H1 (cell line): ENCODE measurements around the gene HMGB1. TPM values are rescaled to one million over a fixed set of nuclear protein-coding genes. Genes with fewer than 3 reads are reported as not detected.
"Not testable (repeated sequence)": the region's sequence is repeated elsewhere in the genome, so short reads cannot be mapped to it uniquely, and the experiment has no call there.

Experiments used
- CTCF ChIA-PET: fragments of 300-600 bp; sonication (Branson Sonifier 250); formaldehyde crosslinking; loops from one replicate; lab custom pipeline; 2021; ENCODE audit not compliant: partially characterized antibody; lab: Charles Lee
- POLR2A ChIA-PET: fragments of 300-600 bp; sonication (Branson Sonifier 250); formaldehyde crosslinking; loops from one replicate; lab custom pipeline; 2021; ENCODE audit warnings: inconsistent platforms; ENCODE audit not compliant: partially characterized antibody; lab: Charles Lee
- DNase-seq, 2 experiments: peaks; one replicate each; pipeline versions ENCODE4 v3.0.0 to v3.0.0-alpha.2; 2010 to 2022; ENCODE audit warnings: low spot score in 2 of 2, low read depth in 1 of 2, mixed read lengths in 1 of 2
- FAIRE-seq: peaks from 2 replicates; lab custom pipeline; 2011; peaks lifted over from hg19 to GRCh38; lab: Jason Lieb, UNC
- H2AFZ ChIP-seq: 2 replicates; pipeline ENCODE4 v1.8.1; 2012; ENCODE audit warnings: low read length, inconsistent platforms
- H2AK5ac ChIP-seq: 2 replicates; pipeline ENCODE4 v1.6.1; 2013; ENCODE audit warnings: low read depth, low read length
- H2BK120ac ChIP-seq: replicated peaks from 2 replicates; pipeline ENCODE3; 2013; ENCODE audit warnings: low read depth, low read length, inconsistent platforms
- H2BK12ac ChIP-seq: 2 replicates; pipeline ENCODE4 v1.6.1; 2013; ENCODE audit warnings: low read depth, low read length
- H2BK15ac ChIP-seq: 2 replicates; pipeline ENCODE4 v1.6.1; 2013; ENCODE audit warnings: low read length
- H2BK20ac ChIP-seq: 2 replicates; pipeline ENCODE4 v1.6.1; 2013; ENCODE audit warnings: low read length
- H2BK5ac ChIP-seq: 2 replicates; pipeline ENCODE4 v1.6.1; 2013; ENCODE audit warnings: low read depth, low read length
- H3K14ac ChIP-seq: 2 replicates; pipeline ENCODE4 v1.6.1; 2013; ENCODE audit warnings: inconsistent platforms; ENCODE audit not compliant: insufficient read length
- H3K18ac ChIP-seq: 2 replicates; pipeline ENCODE4 v1.6.1; 2013; ENCODE audit warnings: low read length; ENCODE audit errors: extremely low read depth
- H3K23ac ChIP-seq: 2 replicates; pipeline ENCODE4 v1.6.1; 2013; ENCODE audit warnings: inconsistent platforms; ENCODE audit not compliant: insufficient read length
- H3K23me2 ChIP-seq: 2 replicates; pipeline ENCODE4 v1.6.1; 2013; ENCODE audit warnings: low read depth, low read length
- H3K27ac ChIP-seq: 2 replicates; pipeline ENCODE4 v1.6.1; 2011; ENCODE audit warnings: low read depth, low read length, inconsistent platforms
- H3K27me3 ChIP-seq, 4 experiments: replicated peaks in 1 of 4; 1 replicate in 1 of 4; 2 replicates in 3 of 4; pipeline versions ENCODE4 v1.6.1 to v1.8.1; 2011 to 2013; ENCODE audit warnings: low read length in 3 of 4, mild to moderate bottlenecking in 3 of 4, inconsistent platforms in 2 of 4, mixed read lengths in 2 of 4, moderate library complexity in 1 of 4; ENCODE audit not compliant: control insufficient read depth in 3 of 4, insufficient read depth in 3 of 4; ENCODE audit errors: extremely low read depth in 1 of 4
- H3K36me3 ChIP-seq, 4 experiments: 2 replicates each; pipeline versions ENCODE4 v1.6.1 to v1.8.1; 2011 to 2013; ENCODE audit warnings: mild to moderate bottlenecking in 4 of 4, low read length in 3 of 4, moderate library complexity in 2 of 4, control low read depth in 1 of 4, inconsistent platforms in 1 of 4; ENCODE audit not compliant: insufficient read depth in 4 of 4, control insufficient read depth in 2 of 4
- H3K4ac ChIP-seq: replicated peaks from 2 replicates; pipeline ENCODE3; 2013; ENCODE audit warnings: low read length, low read depth, mixed read lengths, inconsistent platforms; ENCODE audit not compliant: insufficient read length
- H3K4me1 ChIP-seq, 4 experiments: replicated peaks in 1 of 4; 1 replicate in 1 of 4; 2 replicates in 3 of 4; pipeline versions ENCODE4 v1.6.1 to v1.8.1; 2011 to 2013; ENCODE audit warnings: low read length in 3 of 4, inconsistent platforms in 2 of 4, mixed read lengths in 1 of 4; ENCODE audit not compliant: insufficient read depth in 4 of 4, control insufficient read depth in 3 of 4
- H3K4me2 ChIP-seq, 2 experiments: 2 replicates each; pipeline versions ENCODE4 v1.6.1 to v1.8.1; 2011 to 2013; ENCODE audit warnings: low read depth in 2 of 2, low read length in 2 of 2, control low read depth in 1 of 2, inconsistent platforms in 1 of 2, mild to moderate bottlenecking in 1 of 2; ENCODE audit not compliant: insufficient read depth in 1 of 2
- H3K4me3 ChIP-seq, 4 experiments: fragments of 200-600, 300-600 bp in 1 of 4; sonication (generic), shearing (Covaris generic), sonication (Bioruptor Twin) in 1 of 4; 2 replicates each; pipeline versions ENCODE4 v1.5.1 to v1.8.1; 2011 to 2016; ENCODE audit warnings: low read length in 4 of 4, low read depth in 3 of 4, control low read depth in 2 of 4, inconsistent platforms in 2 of 4, mild to moderate bottlenecking in 2 of 4, mixed read lengths in 1 of 4, moderate library complexity in 1 of 4; ENCODE audit not compliant: insufficient read depth in 2 of 4; ENCODE audit errors: extremely low read depth in 1 of 4
- H3K56ac ChIP-seq: replicated peaks from 2 replicates; pipeline ENCODE3; 2013; ENCODE audit warnings: low read depth, mild to moderate bottlenecking, mixed read lengths, low read length, inconsistent platforms; ENCODE audit not compliant: insufficient read length
- H3K79me1 ChIP-seq: 2 replicates; pipeline ENCODE4 v1.6.1; 2013; ENCODE audit warnings: low read depth, low read length, control low read depth
- H3K79me2 ChIP-seq, 2 experiments: 2 replicates each; pipeline versions ENCODE4 v1.6.1 to v1.8.1; 2012 to 2013; ENCODE audit warnings: low read length in 2 of 2, mild to moderate bottlenecking in 2 of 2, inconsistent platforms in 1 of 2; ENCODE audit not compliant: insufficient read depth in 2 of 2, control insufficient read depth in 1 of 2
- H3K9ac ChIP-seq, 4 experiments: replicated peaks in 1 of 4; 1 replicate in 1 of 4; 2 replicates in 3 of 4; pipeline versions ENCODE4 v1.6.1 to v1.8.1; 2011 to 2013; ENCODE audit warnings: low read depth in 3 of 4, low read length in 3 of 4, control low read depth in 2 of 4, mild to moderate bottlenecking in 2 of 4, moderate library complexity in 2 of 4, inconsistent platforms in 1 of 4; ENCODE audit errors: extremely low read depth in 1 of 4
- H3K9me3 ChIP-seq, 2 experiments: 2 replicates each; pipeline versions ENCODE4 v1.6.1 to v1.8.1; 2012 to 2013; ENCODE audit warnings: mild to moderate bottlenecking in 2 of 2, moderate library complexity in 2 of 2, control low read depth in 1 of 2, inconsistent platforms in 1 of 2, low read depth in 1 of 2, low read length in 1 of 2, mixed read lengths in 1 of 2; ENCODE audit not compliant: insufficient read depth in 2 of 2
- H4K20me1 ChIP-seq, 2 experiments: replicated peaks in 1 of 2; 2 replicates each; pipeline versions ENCODE3 to v1.8.1; 2011 to 2013; ENCODE audit warnings: inconsistent platforms in 2 of 2, low read length in 2 of 2, mild to moderate bottlenecking in 1 of 2; ENCODE audit not compliant: insufficient read depth in 2 of 2, control insufficient read depth in 1 of 2
- H4K5ac ChIP-seq: 2 replicates; pipeline ENCODE4 v1.6.1; 2013; ENCODE audit warnings: low read length, low read depth, mixed read lengths, inconsistent platforms; ENCODE audit not compliant: insufficient read length
- H4K8ac ChIP-seq: 2 replicates; pipeline ENCODE4 v1.8.0; 2013; ENCODE audit warnings: mild to moderate bottlenecking, moderate library complexity, low read length, inconsistent platforms; ENCODE audit not compliant: insufficient read depth; ENCODE audit errors: extremely low read depth
- H4K91ac ChIP-seq: replicated peaks from 2 replicates; pipeline ENCODE3; 2013; ENCODE audit warnings: low read length, mixed read lengths, inconsistent platforms; ENCODE audit not compliant: insufficient read length
- RAD21 ChIP-seq, 2 experiments: IDR thresholded peaks in 1 of 2; conservative IDR thresholded peaks in 1 of 2; 2 replicates each; pipeline ENCODE4 v1.6.1; 2011; ENCODE audit warnings: low read depth in 2 of 2, low read length in 2 of 2, improper control_type of control experiment in 1 of 2, inconsistent platforms in 1 of 2, mild to moderate bottlenecking in 1 of 2, moderate library complexity in 1 of 2
- WGBS, 2 experiments: shearing (Covaris generic) in 1 of 2; methylation state at CpG; one replicate each; pipeline versions ENCODE4 v1.1.6 to v1.1.7; 2013 to 2015; ENCODE audit warnings: low lambda C conversion rate in 2 of 2, mixed read lengths in 2 of 2, inconsistent platforms in 1 of 2, low coverage in 1 of 2, missing lambda C conversion rate in 1 of 2; ENCODE audit not compliant: insufficient replicate concordance in 2 of 2, insufficient coverage in 1 of 2, insufficient read length in 1 of 2; ENCODE audit errors: extremely low coverage in 1 of 2, missing lambda C conversion rate in 1 of 2; 5-methylcytosine and 5-hydroxymethylcytosine counted together
- polyA plus RNA-seq, 7 experiments: library from polyadenylated mRNA; depleted of rRNA in 3 of 7; stranded (reverse) in 5 of 7; unstranded in 2 of 7; fragments of >200 nt in 5 of 7; fragments of 200-250 nt in 2 of 7; gene quantifications; 1 replicate in 5 of 7; 2 replicates in 1 of 7; 4 replicates in 1 of 7; pipeline versions ENCODE4 v1.2.1 to v1.2.3, GENCODE V29; 2011 to 2013; ENCODE audit warnings: missing spikeins in 2 of 7, mixed read lengths in 2 of 7
- total RNA-seq: library from RNA; stranded (reverse); fragmentation: NEBNext Ultra II Directional; extraction: Animal tissue kit (Norgen Biotek cat#: 25700); gene quantifications from 2 replicates; pipeline ENCODE4 v1.2.1, GENCODE V29; 2021

Gene HMGB1
- total and polyA plus RNA-seq, 2 of the 8 experiments (the other 6 are each of a cell fraction or from before 2014, with no cell fraction given) = 123 to 776 TPM

GRCh38 chr13:30461279-30462066 lies 4.3 kb downstream of the HMGB1 start:
- not testable (repeated sequence) for DNase-seq, H3K79me1 ChIP-seq, H3K23ac ChIP-seq, H2AK5ac ChIP-seq, H3K23me2 ChIP-seq, H4K91ac ChIP-seq, H3K9ac ChIP-seq, FAIRE-seq, H2BK12ac ChIP-seq, H3K4me1 ChIP-seq, H3K14ac ChIP-seq, H2BK5ac ChIP-seq, H3K4ac ChIP-seq, H2BK15ac ChIP-seq, H3K27ac ChIP-seq, H3K56ac ChIP-seq, H2BK20ac ChIP-seq, H4K5ac ChIP-seq, H3K18ac ChIP-seq, H2AFZ ChIP-seq, H3K9me3 ChIP-seq, H3K4me2 ChIP-seq, H4K8ac ChIP-seq, H2BK120ac ChIP-seq, H3K4me3 ChIP-seq, H3K27me3 ChIP-seq
- TF ChIP-seq RAD21 (IDR thresholded peaks at IDR 0.05 in 1 of 2, conservative IDR thresholded peaks at IDR 0.05 in 1 of 2; ENCODE audit: low read depth in 2 of 2, low read length in 2 of 2) = 0 out of 4 replicates have a peak, but pooled peaks of 1 of the 2 experiments have one; percentile 13
- CTCF ChIA-PET = interaction anchor here (0.6 to 1.6 kb wide), 5 partner anchors 32 to 339 kb away, joined by 3 to 6 read pairs (median 4); no protein-coding TSS in a partner anchor
- Histone ChIP-seq H3K79me2 (peaks cover 5 to 30% of the 10 kb centered on the region in 2 experiments), H3K36me3 (peaks cover 4 to 41% (median 23%) of the 10 kb centered on the region in 4 experiments), H4K20me1 (peaks cover 0 to 13% of the 10 kb centered on the region in 2 experiments)
- POLR2A ChIA-PET = interaction anchor here (0.6 to 1.6 kb wide), 5 partner anchors 9 to 179 kb away, joined by 3 to 7 read pairs (median 4); partner anchors contain the start of gene UBE2L5
- WGBS, 2 experiments = 78% methylated on average over 2 of the region's 3 CpGs; no CpG with 5 or more reads in 1 of the 2 experiments
